ENCODE results near the gene MFGE8. TPM values are rescaled to one million over a fixed set of nuclear protein-coding genes. Genes with fewer than 3 reads are reported as not detected.

Gene MFGE8
- total and polyA plus RNA-seq, 9 of the 15 experiments (the other 6 are each of a cell fraction or from before 2014, with no cell fraction given): 2.3 to 142 (median 62.3) TPM

- TF ChIP-seq ASH1L (IDR thresholded peaks at IDR 0.05; ENCODE audit: borderline replicate concordance, low read depth, partially characterized antibody) (no peak), ZNF121 (CRISPR knock-in tag; conservative IDR thresholded peaks at IDR 0.05) (no peak), ZNF12 (CRISPR knock-in tag; IDR thresholded peaks at IDR 0.05) (no peak), CTCF (IDR thresholded peaks at IDR 0.05 in 2 of 3, conservative IDR thresholded peaks at IDR 0.05 in 1 of 3; ENCODE audit: insufficient read depth in 2 of 3, low read depth in 1 of 3, low read length in 3 of 3) (peak; percentile 90 to 98 (median 93)), STAG1 (CRISPR knock-in tag; IDR thresholded peaks at IDR 0.05; ENCODE audit: borderline replicate concordance) (peak; percentile 59; the same call in 1 of the 2 replicates), MAZ (CRISPR knock-in tag; conservative IDR thresholded peaks at IDR 0.05 in 1 of 2, IDR thresholded peaks at IDR 0.05 in 1 of 2) (peak in 1 of 2 experiments; percentile 51; a peak in 2 of 4 replicates), JUND (IDR thresholded peaks at IDR 0.05; ENCODE audit: borderline replicate concordance, low read depth, low read length) (0 out of 2 replicates have a peak, but pooled peaks have one; percentile 21), JUND (tag; IDR thresholded peaks at IDR 0.05; ENCODE audit: borderline replicate concordance, low read depth, low read length) (no peak), SMARCA5 (IDR thresholded peaks at IDR 0.05) (no peak), HNRNPK (IDR thresholded peaks at IDR 0.05; ENCODE audit: low read depth, low read length, poor library complexity, severe bottlenecking) (no peak), TRIM24 (IDR thresholded peaks at IDR 0.05) (no peak), SMC3 (conservative IDR thresholded peaks at IDR 0.05; ENCODE audit: insufficient read depth, low read depth, low read length) (peak; percentile 82), RAD21 (CRISPR knock-in tag; conservative IDR thresholded peaks at IDR 0.05 in 1 of 2, IDR thresholded peaks at IDR 0.05 in 1 of 2) (peak; percentile 59 to 78), REST (IDR thresholded peaks at IDR 0.05; ENCODE audit: borderline replicate concordance) (peak; percentile 29; the same call in 1 of the 2 replicates), REST (CRISPR knock-in tag; IDR thresholded peaks at IDR 0.05; ENCODE audit: low read depth) (no peak), L3MBTL2 (IDR thresholded peaks at IDR 0.05) (no peak), ZNF830 (CRISPR knock-in tag; IDR thresholded peaks at IDR 0.05) (no peak), THAP7 (CRISPR knock-in tag; IDR thresholded peaks at IDR 0.05) (no peak)
These were observed 34.4 kb downstream of the MFGE8 start (continued) for GRCh38 chr15:88878720-88879184.

Measured in K562 (cell line).